GM12801 (cell line): Measurements from ENCODE around the gene MMP7.

Experiments used
- CTCF ChIP-seq: IDR thresholded peaks from one replicate; pipeline ENCODE4 v1.5.1; 2011; ENCODE audit warnings: control low read depth; ENCODE audit not compliant: insufficient read length; ENCODE audit errors: extremely low read depth

Gene MMP7

GRCh38 chr11:102552447-102553194, 22.1 kb upstream of the MMP7 start:
- no peak for TF ChIP-seq CTCF

GRCh38 chr11:102552020-102552419, 21.5 kb upstream of the MMP7 start:
- TF ChIP-seq CTCF = no peak

- TF ChIP-seq CTCF = no peak
Measured at GRCh38 chr11:102551169-102551781, 20.7 kb upstream of the MMP7 start.

GRCh38 chr11:102546923-102547471, 16.4 kb upstream of the MMP7 start:
- no peak for TF ChIP-seq CTCF

- TF ChIP-seq CTCF = no peak
Measured at GRCh38 chr11:102546427-102546826, 15.9 kb upstream of the MMP7 start.

- no peak for TF ChIP-seq CTCF
Measured at GRCh38 chr11:102545701-102546100, 15.2 kb upstream of the MMP7 start.

- no peak for TF ChIP-seq CTCF
Measured at GRCh38 chr11:102544594-102544993, 14.0 kb upstream of the MMP7 start.
